Stimulated activated CD4-positive, alpha-beta T cell treated with anti-CD3 and anti-CD28 coated beads, Interleukin-4, amount 100 ng/mL, for 1 hour (primary cell): ENCODE results near the gene SLC5A4.
"Not testable (repeated sequence)": the region's sequence is repeated elsewhere in the genome, so short reads cannot be mapped to it uniquely, and the experiment has no call there.

Experiments used
- DNase-seq: peaks from one replicate; pipeline ENCODE4 v3.0.0-alpha.2; 2020

SLC5A4 gene

GRCh38 chr22:32255217-32255616 lies at the start of gene SLC5A4:
Gene SLC5A4 (minus strand): TSS chr22:32255347. CDS start chr22:32255329, 18 bp downstream.
- DNase-seq: no peak

GRCh38 chr22:32293921-32294320 lies 38.8 kb upstream of the SLC5A4 start:
- not testable (repeated sequence) for DNase-seq

- DNase-seq: no peak
Measured at GRCh38 chr22:32286290-32286840, 31.2 kb upstream of the SLC5A4 start.

DNA sequence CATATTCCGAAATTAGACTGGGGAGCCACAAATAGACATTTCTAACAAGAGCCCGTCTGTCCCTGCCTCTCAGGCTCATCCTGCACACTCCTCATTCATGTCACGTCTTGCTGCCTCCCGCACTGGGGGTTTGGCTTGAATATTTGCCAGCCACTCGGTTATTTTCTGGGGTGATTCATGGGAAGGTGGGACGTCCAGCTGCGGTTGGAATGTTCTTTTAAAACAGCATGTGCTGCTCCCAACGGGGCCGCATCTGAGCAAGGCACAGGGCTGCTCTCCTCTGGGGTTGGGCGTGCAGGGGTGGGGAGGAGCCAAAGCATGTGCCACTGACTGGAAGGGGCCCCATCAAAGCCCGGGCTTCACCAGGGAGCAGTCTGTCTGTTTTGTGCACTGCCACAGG lies 25.9 kb upstream of the SLC5A4 start:
- no peak for DNase-seq

- not testable (repeated sequence) for DNase-seq
Measured at GRCh38 chr22:32275353-32275752, 20.2 kb upstream of the SLC5A4 start.

DNA sequence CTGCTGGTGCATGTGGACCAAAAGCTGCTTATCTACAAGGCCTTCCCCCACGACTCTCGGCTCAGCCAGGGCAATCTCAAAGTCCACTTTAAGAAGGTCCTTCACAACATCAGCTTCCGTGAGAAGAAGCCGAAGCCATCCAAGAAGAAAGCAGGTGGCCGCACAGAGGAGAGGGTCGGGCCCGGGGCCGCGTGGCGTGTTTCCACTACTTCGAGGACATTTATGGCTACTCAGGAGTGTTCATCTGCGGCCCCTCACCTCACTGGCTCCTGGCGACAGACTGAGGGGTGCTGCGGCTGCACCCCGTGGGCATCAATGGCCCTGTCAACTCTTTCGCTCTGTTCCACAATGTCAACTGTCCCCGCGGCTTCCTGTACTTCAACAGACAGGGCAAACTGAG lies 16.2 kb upstream of the SLC5A4 start:
- DNase-seq: no peak

GRCh38 chr22:32270641-32271369 lies 15.7 kb upstream of the SLC5A4 start:
- no peak for DNase-seq

DNA sequence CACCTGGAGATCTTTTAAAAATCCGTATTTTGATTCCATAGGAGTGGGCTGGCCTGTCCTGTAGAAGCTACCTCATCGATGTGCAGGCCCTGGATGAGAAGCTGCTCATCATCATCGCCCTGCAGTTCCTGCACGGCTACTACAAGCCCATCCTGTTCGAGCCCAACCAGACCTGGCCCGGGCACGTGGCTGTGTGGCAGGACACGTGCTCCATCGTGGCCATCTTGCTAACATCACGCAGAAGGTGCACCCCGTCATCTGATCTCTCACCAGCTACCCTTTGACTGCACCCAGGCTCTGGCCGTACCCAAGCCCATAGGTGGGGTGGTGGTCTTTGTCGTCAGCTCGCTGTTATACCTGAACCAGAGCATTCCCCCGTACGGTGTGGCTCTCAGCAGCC lies 14.2 kb upstream of the SLC5A4 start:
- DNase-seq: no peak

DNA sequence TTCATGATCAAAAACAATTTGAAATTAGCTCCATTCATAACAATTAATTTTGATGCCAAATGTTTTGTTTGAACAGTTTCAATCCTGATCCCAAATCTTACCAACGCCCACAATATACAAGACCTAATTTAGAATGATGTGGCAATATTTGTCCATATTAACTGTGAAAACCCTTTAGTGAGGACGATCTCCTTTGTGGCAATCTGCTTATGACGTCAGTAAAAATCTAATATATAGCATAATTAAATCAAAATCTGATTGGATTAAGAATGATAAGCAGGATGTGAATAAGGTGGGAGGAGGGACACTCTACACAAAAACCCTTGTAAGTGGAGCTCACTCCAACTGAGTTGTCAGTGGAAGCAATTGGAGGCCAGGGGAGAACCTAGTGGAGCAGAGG lies 11.9 kb upstream of the SLC5A4 start:
- DNase-seq: no peak

- DNase-seq: peak; percentile 72
Measured at GRCh38 chr22:32265882-32266767, 11.0 kb upstream of the SLC5A4 start.

DNA sequence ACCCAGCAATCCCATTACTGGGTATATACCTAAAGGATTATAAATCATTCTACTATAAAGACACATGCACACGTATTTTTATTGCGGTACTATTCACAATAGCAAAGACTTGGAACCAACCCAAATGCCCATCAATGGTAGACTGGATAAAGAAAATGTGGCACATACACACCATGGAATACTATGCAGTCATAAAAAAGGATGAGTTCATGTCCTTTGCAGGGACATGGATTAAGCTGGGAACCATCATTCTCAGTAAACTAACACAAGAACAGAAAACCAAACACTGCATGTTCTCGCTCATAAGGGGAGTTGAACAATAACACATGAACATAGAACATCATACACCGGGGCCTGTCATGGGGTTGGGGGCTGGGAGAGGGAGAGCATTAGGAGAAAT lies 8.5 kb upstream of the SLC5A4 start:
- DNase-seq: not testable (repeated sequence)

- no peak for DNase-seq
Measured at GRCh38 chr22:32261306-32261705, 6.2 kb upstream of the SLC5A4 start.

DNA sequence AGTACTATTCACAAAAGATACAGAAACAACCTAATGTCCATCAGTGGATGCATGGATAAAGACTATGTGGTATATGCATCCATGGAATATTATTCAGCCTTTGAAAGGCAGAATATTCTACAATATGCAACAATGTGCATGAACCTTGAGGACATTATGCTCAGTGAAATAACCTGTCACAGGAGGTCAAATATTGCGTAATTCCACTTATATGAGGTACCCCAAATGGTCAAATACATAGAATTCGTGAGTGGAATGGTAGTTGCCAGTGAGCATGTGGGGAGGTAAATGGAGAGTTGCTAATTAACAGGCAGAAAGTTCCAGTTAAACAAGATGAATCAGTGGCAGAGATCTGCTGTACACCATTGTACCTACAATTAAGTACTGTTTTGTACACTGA lies 3.6 kb upstream of the SLC5A4 start:
- no peak for DNase-seq

DNA sequence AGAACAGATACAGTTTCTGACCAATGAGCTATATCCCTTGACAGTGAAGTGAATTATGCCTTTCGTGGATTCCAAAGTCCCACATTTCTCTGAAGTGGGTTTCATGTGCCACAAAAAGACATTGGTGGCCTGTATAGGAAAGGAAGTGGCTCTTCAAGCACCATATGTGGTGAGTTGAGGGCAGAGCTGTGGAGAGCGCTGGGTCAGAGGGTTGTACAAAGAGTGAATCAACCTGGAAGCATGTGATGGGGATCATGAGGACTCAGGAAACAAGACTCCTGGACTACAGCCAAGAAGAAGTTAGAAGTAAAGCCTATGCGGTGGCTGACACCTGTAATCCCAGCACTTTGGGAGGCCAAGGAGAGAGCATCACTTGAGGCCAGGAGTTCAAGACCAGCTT lies 579 bp upstream of the SLC5A4 start:
- DNase-seq: no peak

DNA sequence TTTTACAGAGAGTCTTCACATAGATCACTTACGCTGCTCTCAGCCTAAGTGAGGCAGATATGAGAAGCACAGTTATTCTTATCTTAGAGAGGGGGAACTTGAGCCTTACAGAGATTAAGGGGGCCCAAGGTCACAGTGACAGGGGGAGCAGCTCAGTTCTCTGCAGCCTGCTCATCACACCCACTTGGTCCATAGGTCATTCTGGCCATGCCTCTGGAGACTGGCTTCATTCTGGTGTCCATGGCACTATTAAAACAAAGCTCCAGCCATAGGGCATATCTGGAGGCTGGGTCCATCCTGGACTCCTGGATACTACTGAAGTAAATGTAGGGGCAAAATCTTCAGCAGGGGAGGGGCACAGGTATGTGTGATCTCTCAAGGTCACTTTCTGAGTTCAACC lies 5.9 kb downstream of the SLC5A4 start:
- DNase-seq: no peak

- DNase-seq: no peak
Measured at GRCh38 chr22:32248276-32248675, 6.9 kb downstream of the SLC5A4 start.

- DNase-seq: no peak
Measured at GRCh38 chr22:32246166-32246565, 9.0 kb downstream of the SLC5A4 start.

GRCh38 chr22:32245042-32245441 lies 10.1 kb downstream of the SLC5A4 start:
- DNase-seq: no peak

- no peak for DNase-seq
Measured at GRCh38 chr22:32244547-32244946, 10.6 kb downstream of the SLC5A4 start.

DNA sequence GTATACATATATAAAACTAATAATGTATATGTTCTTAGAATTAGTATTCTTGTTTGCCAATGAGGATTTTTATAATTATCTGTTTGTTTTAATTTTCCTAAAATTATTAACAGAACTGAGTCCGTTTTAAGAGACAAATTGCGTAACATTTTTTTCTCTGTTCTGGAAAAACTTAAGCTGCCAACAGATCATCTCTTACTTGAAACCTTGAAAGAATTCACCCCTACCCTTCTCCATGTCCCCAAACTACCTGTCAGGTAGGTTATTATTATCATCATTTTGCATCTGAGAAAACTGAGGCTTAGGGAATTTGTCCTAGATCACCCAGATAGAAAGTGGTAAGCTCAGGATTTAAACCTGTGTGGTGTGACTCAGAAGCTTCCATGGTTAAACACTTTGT lies 14.7 kb downstream of the SLC5A4 start:
- DNase-seq: no peak

- DNase-seq: no peak
Measured at GRCh38 chr22:32237906-32238305, 17.2 kb downstream of the SLC5A4 start.

GRCh38 chr22:32236970-32237369 lies 18.2 kb downstream of the SLC5A4 start:
- DNase-seq: no peak

- no peak for DNase-seq
Measured at GRCh38 chr22:32233091-32233490, 22.1 kb downstream of the SLC5A4 start.
